HG03439 (cell line): ENCODE results near the gene RAB12.
"Not testable (repeated sequence)": the region's sequence is repeated elsewhere in the genome, so short reads cannot be mapped to it uniquely, and the experiment has no call there.

Source experiments
- ATAC-seq: cut with Tn5 transposase; IDR thresholded peaks from one replicate; pipeline ENCODE4 v1.9.1; 2021; ENCODE audit warnings: mild to moderate bottlenecking, moderate library complexity; ENCODE audit not compliant: unreplicated experiment

Gene RAB12

GRCh38 chr18:8608795-8609658 is at the start of gene RAB12:
TSS of gene RAB12 (plus strand) at chr18:8609437. CDS start at chr18:8609440, 3 bp downstream.
- ATAC-seq: peak; percentile 52

GRCh38 chr18:8559612-8560186 is 49.5 kb upstream of the RAB12 start:
- ATAC-seq: no peak

- no peak for ATAC-seq
Observed at GRCh38 chr18:8561123-8561910, 47.9 kb upstream of the RAB12 start.

- no peak for ATAC-seq
Observed at GRCh38 chr18:8562070-8562469, 47.2 kb upstream of the RAB12 start.

- ATAC-seq: no peak
Observed at GRCh38 chr18:8562919-8563318, 46.3 kb upstream of the RAB12 start.

GRCh38 chr18:8571399-8571798 is 37.8 kb upstream of the RAB12 start:
- ATAC-seq: no peak

- not testable (repeated sequence) for ATAC-seq
Observed at GRCh38 chr18:8573766-8574165, 35.5 kb upstream of the RAB12 start.

GRCh38 chr18:8584798-8585197 is 24.4 kb upstream of the RAB12 start:
- no peak for ATAC-seq

- no peak for ATAC-seq
Observed at GRCh38 chr18:8586941-8587340, 22.3 kb upstream of the RAB12 start.

- no peak for ATAC-seq
Observed at GRCh38 chr18:8595445-8595844, 13.8 kb upstream of the RAB12 start.

GRCh38 chr18:8601277-8602032 is 7.8 kb upstream of the RAB12 start:
- ATAC-seq: peak; percentile 62

GRCh38 chr18:8602040-8602439 is 7.2 kb upstream of the RAB12 start:
- peak; percentile 19 for ATAC-seq

GRCh38 chr18:8602557-8602956 is 6.7 kb upstream of the RAB12 start:
- ATAC-seq: no peak

- ATAC-seq: no peak
Observed at GRCh38 chr18:8603663-8604520, 5.3 kb upstream of the RAB12 start.

GRCh38 chr18:8605974-8606373 is 3.3 kb upstream of the RAB12 start:
- no peak for ATAC-seq

GRCh38 chr18:8607776-8608742 is 1.2 kb upstream of the RAB12 start:
- ATAC-seq: peak; percentile 32

- peak; percentile 1 for ATAC-seq
Observed at GRCh38 chr18:8609659-8610458, 622 bp downstream of the RAB12 start.

GRCh38 chr18:8610459-8610851 is 1.2 kb downstream of the RAB12 start:
- ATAC-seq: no peak
